ENCODE measurements around the gene LIPC.

- TF ChIP-seq CTCF (IDR thresholded peaks at IDR 0.05 in 4 of 5, conservative IDR thresholded peaks at IDR 0.05 in 1 of 5) (no peak), POLR2A (IDR thresholded peaks at IDR 0.05) (no peak)
Observed at GRCh38 chr15:58492661-58493397, 61.0 kb downstream of the LIPC start.
